GM18867 (cell line): ENCODE data around the gene CRKL.
"Not testable (repeated sequence)": the region's sequence is repeated elsewhere in the genome, so short reads cannot be mapped to it uniquely, and the experiment has no call there.

Experiments used
- ATAC-seq: cut with Tn5 transposase; IDR thresholded peaks from one replicate; pipeline ENCODE4 v1.9.1; 2021; ENCODE audit warnings: mild to moderate bottlenecking, moderate library complexity; ENCODE audit not compliant: unreplicated experiment

The CRKL gene

DNA sequence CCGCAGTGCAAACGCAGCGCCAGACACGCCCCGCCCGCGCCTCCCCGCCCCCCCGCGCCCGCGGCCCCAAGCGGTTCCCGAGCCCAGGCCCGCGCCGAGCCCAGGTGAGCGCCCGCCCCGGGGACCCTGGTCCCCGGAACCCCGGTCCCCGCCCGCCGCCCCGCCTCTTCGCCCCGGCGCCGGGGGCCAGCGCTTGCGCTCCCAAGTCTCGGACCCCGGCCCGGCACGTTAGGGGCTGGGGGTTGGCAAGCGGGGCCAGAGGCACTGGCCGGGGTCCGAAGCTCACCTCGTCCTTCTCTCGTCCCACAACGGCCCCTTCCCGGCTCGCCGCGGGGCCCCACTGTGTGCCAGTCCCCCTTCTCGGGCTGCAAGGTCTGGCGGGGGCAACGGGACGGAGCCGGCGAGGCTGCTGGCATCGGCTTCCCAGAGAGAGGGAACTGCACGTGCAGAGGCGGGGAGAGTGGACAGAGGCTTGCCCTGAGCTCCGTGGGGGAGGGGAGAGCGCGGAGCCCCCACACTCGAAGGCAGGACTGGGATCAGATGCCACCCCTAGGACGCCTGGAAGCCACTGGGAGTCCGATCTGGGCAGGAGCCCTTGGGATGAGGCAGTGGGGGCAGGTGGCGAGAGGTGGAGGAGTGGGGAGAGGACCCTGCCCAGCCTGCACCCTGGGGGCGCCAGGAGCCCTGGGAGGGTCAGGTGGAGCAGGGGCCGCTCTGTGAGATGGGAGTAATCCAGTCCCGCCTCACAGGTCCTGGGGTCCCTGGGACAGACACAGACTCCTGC, 48.1 kb downstream of the CRKL start:
- no peak for ATAC-seq

DNA sequence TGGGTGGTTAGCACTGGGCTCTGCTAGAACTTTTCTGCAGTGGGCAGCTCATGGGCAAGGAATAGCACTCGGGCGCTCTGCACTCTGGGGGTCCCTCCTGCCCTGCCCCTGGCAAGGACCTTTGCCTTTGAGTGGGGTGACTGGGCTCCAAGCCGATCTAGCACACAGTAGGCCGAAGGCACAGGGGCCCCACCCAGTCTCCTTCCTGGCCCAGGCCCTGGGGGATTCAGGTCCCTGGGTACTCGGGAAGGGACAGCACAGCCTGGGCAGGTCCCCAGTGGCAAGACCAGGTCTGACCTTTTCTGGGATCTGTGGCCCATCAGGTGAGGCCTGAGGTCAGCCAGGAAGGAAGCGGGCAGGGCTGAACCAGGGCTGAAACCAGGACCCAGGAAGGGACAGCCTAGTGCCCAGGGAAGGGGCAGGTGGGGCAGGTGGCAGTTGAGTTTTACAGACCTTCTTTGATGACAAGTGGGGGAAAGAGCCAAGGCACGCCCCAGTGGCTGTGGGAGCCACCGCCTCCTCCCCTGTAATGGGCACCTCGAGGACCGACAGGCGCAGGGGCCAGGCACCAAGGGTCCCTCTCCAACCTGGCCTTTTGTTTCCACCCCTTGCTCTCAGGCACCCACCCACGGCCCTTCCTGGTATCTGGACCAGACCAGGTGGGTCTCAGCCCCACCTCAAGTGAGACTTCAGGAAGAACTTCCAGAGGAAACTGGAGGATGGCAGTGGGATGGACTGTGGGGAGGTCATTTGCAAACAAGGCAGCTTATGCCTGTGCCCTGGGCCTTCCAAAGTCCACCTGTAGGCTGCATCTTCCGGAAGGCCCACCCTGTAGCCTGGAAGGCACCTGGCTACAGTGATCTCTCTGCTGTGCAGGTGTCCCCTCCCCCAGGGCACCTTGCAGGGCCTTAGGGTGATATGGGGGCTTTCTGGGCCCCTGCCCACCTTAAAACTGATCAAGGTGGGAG, 49.0 kb downstream of the CRKL start:
- no peak for ATAC-seq

DNA sequence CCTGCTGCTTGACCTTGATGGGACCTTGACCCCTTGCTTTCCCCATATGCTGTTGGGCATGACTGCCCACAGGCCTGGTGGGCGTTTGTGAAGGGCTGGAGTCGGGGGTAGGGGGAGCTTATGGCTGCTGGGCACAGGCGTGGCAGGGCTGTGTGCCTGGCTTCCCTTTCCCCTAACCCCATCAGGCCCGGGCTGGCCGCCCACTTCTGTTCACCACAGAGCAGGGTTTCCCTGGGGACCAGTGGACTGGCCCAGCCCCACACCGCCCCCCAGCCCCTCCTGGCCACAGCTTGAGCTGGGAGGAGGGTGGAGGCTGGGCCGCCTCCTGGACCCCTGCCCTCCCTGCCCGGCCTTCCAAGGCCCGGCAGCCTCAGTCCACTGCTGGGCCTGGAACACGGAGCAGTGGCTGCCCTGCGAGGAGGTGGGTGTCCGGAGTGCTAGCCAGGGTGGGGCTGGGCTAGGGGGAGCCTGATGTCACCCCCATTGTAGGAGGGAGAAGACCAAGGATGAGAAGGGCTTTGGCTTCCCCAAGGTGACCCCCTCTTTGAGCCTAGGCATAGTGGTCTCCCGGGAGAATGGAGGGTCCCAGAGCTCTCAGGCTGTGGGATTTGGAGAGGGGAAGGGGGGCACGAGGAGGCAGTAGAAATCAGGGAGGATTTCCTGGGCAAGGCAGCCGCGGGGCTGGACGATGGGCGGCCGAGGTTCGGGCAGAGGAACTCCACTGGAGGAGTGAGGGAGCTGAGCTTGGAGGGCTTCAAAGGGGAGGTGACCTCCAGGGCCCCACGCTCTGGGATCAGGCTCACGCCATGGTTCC, 49.9 kb downstream of the CRKL start, which contains the start of gene AIFM3:
TSS of gene AIFM3 (plus strand) at position 373 of the 814 bp plus-strand sequence. CDS start 690 bp downstream, outside the sequence.
- ATAC-seq: no peak

- ATAC-seq: no peak
These were observed 50.5 kb downstream of the CRKL start for GRCh38 chr22:20967697-20968211.

- no peak for ATAC-seq
These were observed 51.2 kb downstream of the CRKL start for GRCh38 chr22:20968281-20968977.

GRCh38 chr22:20970939-20971657, 53.9 kb downstream of the CRKL start:
- no peak for ATAC-seq

DNA sequence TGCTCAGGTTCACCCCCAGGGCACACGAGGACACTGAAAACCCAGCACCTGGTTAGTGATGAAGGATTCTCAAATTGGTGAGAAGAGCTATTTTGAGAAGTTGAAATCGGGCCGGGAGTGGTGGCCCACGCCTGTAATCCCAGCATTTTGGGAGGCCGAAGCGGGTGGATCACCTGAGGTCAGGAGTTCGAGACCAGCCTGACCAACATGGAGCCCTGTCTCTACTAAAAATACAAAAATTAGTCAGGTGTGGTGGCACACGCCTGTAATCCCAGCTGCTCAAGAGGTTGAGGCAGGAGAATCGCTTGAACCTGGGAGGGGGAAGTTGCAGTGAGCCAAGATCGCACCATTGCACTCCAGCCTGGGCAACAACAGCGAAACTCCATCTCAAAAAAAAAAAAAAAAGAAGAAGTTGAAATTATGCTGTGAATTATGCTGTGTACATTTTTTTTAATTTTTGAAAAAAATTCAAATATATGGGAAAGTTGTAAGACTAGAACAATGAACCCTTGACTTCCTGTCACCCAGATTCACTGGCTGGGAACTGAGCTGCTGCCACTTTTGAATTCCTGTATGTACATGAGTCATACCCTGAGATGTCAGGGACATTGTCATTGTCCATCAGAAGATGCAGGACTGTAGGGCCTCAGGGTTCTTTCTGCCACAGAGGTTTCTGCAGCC, 54.9 kb downstream of the CRKL start:
- not testable (repeated sequence) for ATAC-seq

- ATAC-seq: no peak
These were observed 55.8 kb downstream of the CRKL start for GRCh38 chr22:20972933-20973577.

DNA sequence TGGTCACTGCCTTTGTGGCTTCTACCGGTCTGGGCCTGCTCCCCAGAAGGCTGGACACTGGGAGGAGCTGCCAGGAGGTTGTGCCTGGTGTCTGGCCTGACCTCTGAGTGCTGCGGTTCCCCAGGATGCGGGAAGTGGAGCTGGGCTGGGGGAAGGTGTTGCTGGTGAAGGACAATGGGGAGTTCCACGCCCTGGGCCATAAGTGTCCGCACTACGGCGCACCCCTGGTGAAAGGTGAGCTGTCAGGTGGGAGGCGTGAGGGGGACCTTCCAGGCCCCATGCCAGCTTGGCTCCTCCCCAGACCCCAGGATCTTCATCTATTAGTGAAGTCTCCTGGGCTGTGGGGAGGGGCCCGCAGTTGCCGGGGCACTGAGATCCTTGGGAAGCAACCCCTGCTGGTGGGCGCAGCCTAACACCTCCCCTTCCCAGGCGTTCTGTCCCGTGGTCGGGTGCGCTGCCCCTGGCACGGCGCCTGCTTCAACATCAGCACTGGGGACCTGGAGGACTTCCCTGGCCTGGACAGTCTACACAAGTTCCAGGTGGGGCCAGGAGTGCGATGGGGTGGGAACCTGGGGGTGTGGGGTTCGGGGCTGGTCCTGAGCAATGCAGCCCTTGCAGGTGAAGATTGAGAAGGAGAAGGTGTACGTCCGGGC, 56.6 kb downstream of the CRKL start:
- ATAC-seq: no peak

- ATAC-seq: no peak
These were observed 57.2 kb downstream of the CRKL start for GRCh38 chr22:20974336-20974955.

- no peak for ATAC-seq
These were observed 58.5 kb downstream of the CRKL start for GRCh38 chr22:20975541-20976290.

DNA sequence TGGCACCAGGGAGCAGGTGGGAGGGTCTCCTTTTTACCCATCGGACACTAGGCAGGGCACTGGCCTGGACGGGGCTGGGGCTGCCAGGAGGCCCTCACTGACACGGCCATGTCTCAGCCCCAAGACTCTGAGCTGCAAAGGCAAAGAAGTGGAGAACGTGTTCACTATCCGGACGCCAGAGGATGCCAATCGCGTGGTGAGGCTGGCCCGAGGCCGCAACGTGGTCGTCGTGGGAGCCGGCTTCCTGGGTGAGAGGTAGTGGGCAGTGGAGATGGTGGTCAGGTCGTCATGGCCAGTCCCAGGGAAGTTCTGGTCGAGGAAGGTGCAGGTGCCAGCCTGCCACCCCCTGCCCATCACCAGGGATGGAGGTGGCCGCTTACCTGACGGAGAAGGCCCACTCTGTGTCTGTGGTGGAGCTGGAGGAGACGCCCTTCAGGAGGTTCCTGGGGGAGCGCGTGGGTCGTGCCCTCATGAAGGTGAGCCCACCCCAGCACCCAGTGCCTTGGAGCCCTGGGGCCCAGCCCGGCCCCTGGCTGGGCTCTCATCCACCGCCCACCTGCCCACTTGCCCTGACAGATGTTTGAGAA, 59.2 kb downstream of the CRKL start:
- ATAC-seq: no peak

- ATAC-seq: no peak
These were observed 59.8 kb downstream of the CRKL start for GRCh38 chr22:20977019-20977418.

DNA sequence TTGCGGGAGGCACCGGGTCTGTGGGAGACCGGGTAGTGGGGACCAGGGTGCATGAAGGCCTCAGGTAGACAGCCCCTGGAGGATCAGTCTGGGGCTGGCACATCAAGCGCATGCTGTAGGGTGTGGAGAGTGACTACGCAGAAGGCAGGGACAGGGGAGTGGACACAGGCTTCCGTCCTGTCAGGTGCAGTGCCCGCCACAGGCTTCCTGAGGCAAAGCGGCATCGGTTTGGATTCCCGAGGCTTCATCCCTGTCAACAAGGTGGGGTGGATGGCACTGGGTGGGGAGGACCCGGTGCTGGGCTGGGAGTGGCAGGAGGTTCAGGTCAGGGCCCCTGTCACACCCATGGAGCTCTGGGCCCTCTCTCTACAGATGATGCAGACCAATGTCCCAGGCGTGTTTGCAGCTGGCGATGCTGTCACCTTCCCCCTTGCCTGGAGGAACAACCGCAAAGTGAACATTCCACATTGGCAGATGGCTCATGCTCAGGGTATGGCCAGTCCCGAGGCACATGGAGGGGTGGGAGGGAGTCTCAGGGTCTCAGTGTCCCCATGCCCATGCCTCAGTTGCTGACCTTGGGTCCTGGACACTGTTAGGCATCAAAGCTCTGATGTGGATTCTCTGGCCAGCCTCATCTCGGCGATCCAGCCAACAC, 60.4 kb downstream of the CRKL start:
- ATAC-seq: no peak

DNA sequence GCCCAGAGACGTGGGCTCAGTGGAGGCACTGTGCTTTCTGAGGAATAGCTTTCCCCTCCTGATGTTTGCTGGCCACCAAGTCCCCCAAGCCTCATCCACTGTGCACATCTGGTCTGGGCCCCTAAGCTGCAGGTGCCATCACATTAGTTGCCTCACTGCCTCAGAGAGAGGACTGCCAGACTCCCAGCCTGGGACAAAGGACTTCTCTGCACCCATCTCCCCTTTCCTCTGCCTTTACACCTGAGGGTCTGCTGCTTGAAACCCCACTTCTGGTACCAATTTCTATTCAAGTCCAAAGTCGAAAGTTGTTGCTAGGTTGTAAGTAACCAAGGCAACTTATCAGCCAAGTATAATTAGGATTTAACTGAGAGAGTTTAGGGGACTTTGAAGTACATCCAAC, 61.2 kb downstream of the CRKL start:
- ATAC-seq: no peak
